Umbilical cord (tissue), 2 donors: ENCODE results near the gene HSD17B11. TPM values are rescaled to one million over a fixed set of nuclear protein-coding genes. Genes with fewer than 3 reads are reported as not detected.
A peak's percentile ranks its signal among the peaks of the same experiment; 100 is the strongest.
"Not testable (repeated sequence)": the region's sequence is repeated elsewhere in the genome, so short reads cannot be mapped to it uniquely, and the experiment has no call there.

Experiments used
- DNase-seq: peaks from one replicate; pipeline ENCODE4 v3.0.0-alpha.2; 2015; ENCODE audit warnings: low spot score
- total RNA-seq: library from RNA; depleted of rRNA; stranded (reverse); fragments of >200 nt; gene quantifications from one replicate; pipeline ENCODE4 v1.2.3, GENCODE V29; 2014; ENCODE audit warnings: low replicate concordance; ENCODE audit not compliant: insufficient read depth

Gene HSD17B11
- total RNA-seq, 1 donor from 2014 or later: 59.0 TPM

GRCh38 chr4:87406462-87406861 lies 15.5 kb upstream of the HSD17B11 start:
- no peak for DNase-seq

- peak; percentile 25 for DNase-seq
These were observed 14.3 kb upstream of the HSD17B11 start for GRCh38 chr4:87405211-87405820.

GRCh38 chr4:87403732-87404131 lies 12.7 kb upstream of the HSD17B11 start:
- DNase-seq: peak; percentile 96

GRCh38 chr4:87399954-87400353 lies 9.0 kb upstream of the HSD17B11 start:
- no peak for DNase-seq

GRCh38 chr4:87399148-87399547 lies 8.2 kb upstream of the HSD17B11 start:
- no peak for DNase-seq

GRCh38 chr4:87395851-87396250 lies 4.9 kb upstream of the HSD17B11 start:
- DNase-seq: not testable (repeated sequence)

- DNase-seq: not testable (repeated sequence)
These were observed 4.1 kb upstream of the HSD17B11 start for GRCh38 chr4:87395073-87395472.

- no peak for DNase-seq
These were observed 1.2 kb upstream of the HSD17B11 start for GRCh38 chr4:87392183-87392582.

- DNase-seq: no peak
These were observed 627 bp upstream of the HSD17B11 start for GRCh38 chr4:87391576-87392054.

GRCh38 chr4:87390551-87390890 lies 467 bp downstream of the HSD17B11 start:
- no peak for DNase-seq

- not testable (repeated sequence) for DNase-seq
These were observed 933 bp downstream of the HSD17B11 start for GRCh38 chr4:87390055-87390454.

- no peak for DNase-seq
These were observed 2.1 kb downstream of the HSD17B11 start for GRCh38 chr4:87388901-87389300.

GRCh38 chr4:87387237-87387636 lies 3.8 kb downstream of the HSD17B11 start:
- DNase-seq: no peak

GRCh38 chr4:87384466-87385132 lies 6.4 kb downstream of the HSD17B11 start:
- DNase-seq: not testable (repeated sequence)

- no peak for DNase-seq
These were observed 8.1 kb downstream of the HSD17B11 start for GRCh38 chr4:87382931-87383330.

- no peak for DNase-seq
These were observed 8.9 kb downstream of the HSD17B11 start for GRCh38 chr4:87382116-87382515.

- DNase-seq: no peak
These were observed 13.2 kb downstream of the HSD17B11 start for GRCh38 chr4:87377816-87378215.

GRCh38 chr4:87375719-87376291 lies 15.2 kb downstream of the HSD17B11 start:
- DNase-seq: peak; percentile 83

- no peak for DNase-seq
These were observed 20.9 kb downstream of the HSD17B11 start for GRCh38 chr4:87370068-87370467.

GRCh38 chr4:87366521-87367162 lies 24.3 kb downstream of the HSD17B11 start:
- no peak for DNase-seq

- DNase-seq: no peak
These were observed 25.6 kb downstream of the HSD17B11 start for GRCh38 chr4:87365348-87365747.

- no peak for DNase-seq
These were observed 27.4 kb downstream of the HSD17B11 start for GRCh38 chr4:87363552-87363951.
